Activated CD4-positive, alpha-beta memory T cell treated with anti-CD3 and anti-CD28 coated beads, Interleukin-2, amount 10 ng/mL, durations not matched to agents 7 days and 5 days (primary cell): ENCODE data around the gene PCDHGA5. TPM values are rescaled to one million over a fixed set of nuclear protein-coding genes. Genes with fewer than 3 reads are reported as not detected.
A peak's percentile ranks its signal among the peaks of the same experiment; 100 is the strongest.

ENCODE experiments used
- CTCF ChIA-PET: fragments of 350-600 bp; sonication (Branson Sonifier 250); formaldehyde crosslinking; loops from one replicate; lab custom pipeline; 2021; ENCODE audit warnings: antibody characterized with exemption, inconsistent platforms; lab: Charles Lee
- POLR2A ChIA-PET: fragments of 350-600 bp; sonication (Branson Sonifier 250); formaldehyde crosslinking; loops from one replicate; lab custom pipeline; 2021; ENCODE audit warnings: antibody characterized with exemption; lab: Charles Lee
- DNase-seq: peaks from one replicate; pipeline ENCODE4 v3.0.0-alpha.2; 2020
- H3K27ac Mint-ChIP-seq: one replicate; pipeline ENCODE4 v1.8.0; 2021; ENCODE audit warnings: mild to moderate bottlenecking, mixed read lengths
- H3K27me3 Mint-ChIP-seq: one replicate; pipeline ENCODE4 v1.8.0; 2021; ENCODE audit warnings: mixed read lengths
- H3K36me3 Mint-ChIP-seq: one replicate; pipeline ENCODE4 v1.8.0; 2021; ENCODE audit warnings: low read depth, mixed read lengths
- H3K4me1 Mint-ChIP-seq: one replicate; pipeline ENCODE4 v1.8.0; 2021; ENCODE audit warnings: mixed read lengths
- H3K4me3 Mint-ChIP-seq: one replicate; pipeline ENCODE4 v1.8.0; 2021; ENCODE audit warnings: mild to moderate bottlenecking, mixed read lengths
- H3K9me3 Mint-ChIP-seq: one replicate; pipeline ENCODE4 v1.8.0; 2021; ENCODE audit warnings: mixed read lengths
- total RNA-seq, 2 experiments: library from RNA; stranded (reverse); gene quantifications; one replicate each; pipeline ENCODE4 v1.2.3, GENCODE V29; 2021

Gene PCDHGA5
- total RNA-seq, 2 experiments from 2014 or later = not detected

GRCh38 chr5:141356133-141356532 is 7.8 kb upstream of the PCDHGA5 start:
- ChIA-PET CTCF (interaction anchor here (0.8 kb wide), 1 partner anchor 41 kb away, joined by 3 read pairs; no protein-coding TSS in a partner anchor), POLR2A (no interaction called here)
- Mint-ChIP-seq H3K27ac (no peak overlapping the region), H3K4me1 (peaks cover 2% of the 10 kb centered on the region), H3K9me3 (peaks cover 16% of the 10 kb centered on the region), H3K36me3 (peaks cover 9% of the 10 kb centered on the region), H3K4me3 (no peak overlapping the region), H3K27me3 (peaks cover 28% of the 10 kb centered on the region)
- no peak for DNase-seq

GRCh38 chr5:141356950-141357349 is 7.0 kb upstream of the PCDHGA5 start:
- CTCF ChIA-PET = no interaction called here

GRCh38 chr5:141359790-141360426 is 4.1 kb upstream of the PCDHGA5 start, which contains the start of gene PCDHGB2:
TSS of gene PCDHGB2 (plus strand) at chr5:141359994. CDS start at chr5:141360136, 142 bp downstream.
- peaks cover 20% of the 10 kb centered on the region for H3K9me3 Mint-ChIP-seq
- H3K27me3 Mint-ChIP-seq = peaks cover 53% of the 10 kb centered on the region
- CTCF ChIA-PET = interaction anchor here (1.0 kb wide), 1 partner anchor 39 kb away, joined by 4 read pairs; the partner anchor contains the start of gene TAF7
- H3K4me1 Mint-ChIP-seq = peaks cover 2% of the 10 kb centered on the region
- peak within 1 kb of the TSS; percentile 68 for H3K4me3 Mint-ChIP-seq
- POLR2A ChIA-PET = no interaction called here
- peak within 1 kb of the TSS; percentile 36 for H3K27ac Mint-ChIP-seq
- DNase-seq = no peak
- peaks cover 10% of the 10 kb centered on the region for H3K36me3 Mint-ChIP-seq

More at GRCh38 chr5:141356950-141357349, 7.0 kb upstream of the PCDHGA5 start:
- Mint-ChIP-seq H3K27ac (no peak overlapping the region), H3K4me3 (no peak overlapping the region), H3K4me1 (peaks cover 2% of the 10 kb centered on the region), H3K36me3 (peaks cover 9% of the 10 kb centered on the region), H3K9me3 (peaks cover 18% of the 10 kb centered on the region), H3K27me3 (peaks cover 32% of the 10 kb centered on the region)
- DNase-seq = no peak
- POLR2A ChIA-PET = no interaction called here

- Mint-ChIP-seq H3K27me3 (peaks cover 61% of the 10 kb centered on the region), H3K27ac (no peak overlapping the region), H3K4me1 (peaks cover 2% of the 10 kb centered on the region), H3K9me3 (peaks cover 26% of the 10 kb centered on the region), H3K4me3 (no peak overlapping the region), H3K36me3 (peaks cover 13% of the 10 kb centered on the region)
- DNase-seq = no peak
- ChIA-PET CTCF (no interaction called here), POLR2A (no interaction called here)
Measured at GRCh38 chr5:141360685-141361084, 3.3 kb upstream of the PCDHGA5 start.

- no peak overlapping the region for H3K27ac Mint-ChIP-seq
- H3K27me3 Mint-ChIP-seq = peaks cover 60% of the 10 kb centered on the region
- ChIA-PET CTCF (no interaction called here), POLR2A (no interaction called here)
- H3K36me3 Mint-ChIP-seq = peaks cover 18% of the 10 kb centered on the region
- no peak overlapping the region for H3K4me3 Mint-ChIP-seq
- H3K4me1 Mint-ChIP-seq = peaks cover 2% of the 10 kb centered on the region
- no peak for DNase-seq
- peaks cover 24% of the 10 kb centered on the region for H3K9me3 Mint-ChIP-seq
Measured at GRCh38 chr5:141362719-141363118, 1.2 kb upstream of the PCDHGA5 start.

GRCh38 chr5:141366016-141366896 is 2.3 kb downstream of the PCDHGA5 start:
- Mint-ChIP-seq H3K27me3 (peaks cover 61% of the 10 kb centered on the region), H3K4me3 (no peak overlapping the region), H3K9me3 (peaks cover 16% of the 10 kb centered on the region), H3K27ac (no peak overlapping the region), H3K36me3 (peaks cover 11% of the 10 kb centered on the region), H3K4me1 (no peaks in the 10 kb centered on the region)
- no peak for DNase-seq
- ChIA-PET POLR2A (no interaction called here), CTCF (interaction anchor here (0.9 to 1.2 kb wide), 2 partner anchors 16 to 147 kb away, joined by 3 to 4 read pairs; partner anchors contain the start of gene PCDHGA7)

GRCh38 chr5:141369994-141370848 is 6.3 kb downstream of the PCDHGA5 start, which contains the start of gene PCDHGB3:
TSS of gene PCDHGB3 (plus strand) at chr5:141370242. CDS start at chr5:141370395, 153 bp downstream.
- no peak within 1 kb of the TSS for H3K27ac Mint-ChIP-seq
- POLR2A ChIA-PET = interaction anchor here (1.6 kb wide), 1 partner anchor 50 kb away, joined by 8 read pairs; the partner anchor contains the start of gene TAF7
- peak within 1 kb of the TSS; percentile 46 for H3K4me3 Mint-ChIP-seq
- peak; percentile 33 for DNase-seq
- peaks cover 17% of the 10 kb centered on the region for H3K9me3 Mint-ChIP-seq
- peaks cover 14% of the 10 kb centered on the region for H3K36me3 Mint-ChIP-seq
- peaks cover 39% of the 10 kb centered on the region for H3K27me3 Mint-ChIP-seq
- no peaks in the 10 kb centered on the region for H3K4me1 Mint-ChIP-seq
- CTCF ChIA-PET = interaction anchor here (0.6 to 2.5 kb wide), 17 partner anchors 12 to 194 kb away, joined by 3 to 13 read pairs (median 4); partner anchors contain the start of genes PCDHGA1, PCDHGA10, PCDHGA11 and PCDHGA9

- Mint-ChIP-seq H3K36me3 (peaks cover 11% of the 10 kb centered on the region), H3K27me3 (peaks cover 30% of the 10 kb centered on the region), H3K27ac (no peak overlapping the region), H3K4me1 (no peaks in the 10 kb centered on the region), H3K9me3 (peaks cover 19% of the 10 kb centered on the region), H3K4me3 (no peak overlapping the region)
- CTCF ChIA-PET = interaction anchor here (1.4 to 2.5 kb wide), 3 partner anchors 25 to 141 kb away, joined by 3 to 13 read pairs (median 11); partner anchors contain the start of gene PCDHGA10
- POLR2A ChIA-PET = no interaction called here
- no peak for DNase-seq
Measured at GRCh38 chr5:141371572-141372475, 7.9 kb downstream of the PCDHGA5 start.

GRCh38 chr5:141373673-141374317 is 9.8 kb downstream of the PCDHGA5 start, which contains the start of gene PCDHGA6:
TSS of gene PCDHGA6 (plus strand) at chr5:141373891. CDS start at chr5:141374084, 193 bp downstream.
- no peak for DNase-seq
- Mint-ChIP-seq H3K36me3 (peaks cover 11% of the 10 kb centered on the region), H3K27me3 (peaks cover 29% of the 10 kb centered on the region), H3K9me3 (peaks cover 19% of the 10 kb centered on the region), H3K27ac (no peak within 1 kb of the TSS), H3K4me1 (no peaks in the 10 kb centered on the region), H3K4me3 (peak within 1 kb of the TSS; percentile 16)
- ChIA-PET CTCF (interaction anchor here (1.2 kb wide), 1 partner anchor 54 kb away, joined by 3 read pairs; no protein-coding TSS in a partner anchor), POLR2A (no interaction called here)

- no peak for DNase-seq
- Mint-ChIP-seq H3K27ac (no peak overlapping the region), H3K4me1 (no peaks in the 10 kb centered on the region), H3K27me3 (peaks cover 25% of the 10 kb centered on the region), H3K4me3 (no peak overlapping the region), H3K36me3 (peaks cover 11% of the 10 kb centered on the region), H3K9me3 (peaks cover 19% of the 10 kb centered on the region)
- POLR2A ChIA-PET = no interaction called here
- CTCF ChIA-PET = no interaction called here
Measured at GRCh38 chr5:141374627-141375026, 10.7 kb downstream of the PCDHGA5 start.
